Nephron (organoid): Measurements from ENCODE around the gene R3HDM2.

ENCODE experiments used
- H3K27ac Mint-ChIP-seq, 3 experiments: 2 replicates each; pipeline ENCODE4 v1.8.0; 2020; ENCODE audit warnings: mixed read lengths in 3 of 3, mild to moderate bottlenecking in 2 of 3, moderate library complexity in 1 of 3
- H3K27me3 Mint-ChIP-seq: 2 replicates; pipeline ENCODE4 v1.8.0; 2021; ENCODE audit warnings: low read depth, mild to moderate bottlenecking, moderate library complexity, mixed read lengths
- H3K36me3 Mint-ChIP-seq: 2 replicates; pipeline ENCODE4 v1.8.0; 2020; ENCODE audit warnings: low read depth, mixed read lengths
- H3K4me1 Mint-ChIP-seq: 2 replicates; pipeline ENCODE4 v1.8.0; 2020; ENCODE audit warnings: mixed read lengths
- H3K4me3 Mint-ChIP-seq, 3 experiments: 2 replicates each; pipeline ENCODE4 v1.8.0; 2020; ENCODE audit warnings: mild to moderate bottlenecking in 3 of 3, mixed read lengths in 3 of 3, moderate library complexity in 2 of 3
- H3K9me3 Mint-ChIP-seq: 2 replicates; pipeline ENCODE4 v1.8.0; 2020; ENCODE audit warnings: mixed read lengths
- TF ChIP-seq, protein P1 (sequence below), 3 experiments: fragments of 200-600 bp; sonication (generic); IDR thresholded peaks; one replicate each; pipeline ENCODE4 v1.5.0; 2021; ENCODE audit warnings: antibody characterized with exemption in 3 of 3; ENCODE audit not compliant: unreplicated experiment in 3 of 3

The R3HDM2 gene

DNA sequence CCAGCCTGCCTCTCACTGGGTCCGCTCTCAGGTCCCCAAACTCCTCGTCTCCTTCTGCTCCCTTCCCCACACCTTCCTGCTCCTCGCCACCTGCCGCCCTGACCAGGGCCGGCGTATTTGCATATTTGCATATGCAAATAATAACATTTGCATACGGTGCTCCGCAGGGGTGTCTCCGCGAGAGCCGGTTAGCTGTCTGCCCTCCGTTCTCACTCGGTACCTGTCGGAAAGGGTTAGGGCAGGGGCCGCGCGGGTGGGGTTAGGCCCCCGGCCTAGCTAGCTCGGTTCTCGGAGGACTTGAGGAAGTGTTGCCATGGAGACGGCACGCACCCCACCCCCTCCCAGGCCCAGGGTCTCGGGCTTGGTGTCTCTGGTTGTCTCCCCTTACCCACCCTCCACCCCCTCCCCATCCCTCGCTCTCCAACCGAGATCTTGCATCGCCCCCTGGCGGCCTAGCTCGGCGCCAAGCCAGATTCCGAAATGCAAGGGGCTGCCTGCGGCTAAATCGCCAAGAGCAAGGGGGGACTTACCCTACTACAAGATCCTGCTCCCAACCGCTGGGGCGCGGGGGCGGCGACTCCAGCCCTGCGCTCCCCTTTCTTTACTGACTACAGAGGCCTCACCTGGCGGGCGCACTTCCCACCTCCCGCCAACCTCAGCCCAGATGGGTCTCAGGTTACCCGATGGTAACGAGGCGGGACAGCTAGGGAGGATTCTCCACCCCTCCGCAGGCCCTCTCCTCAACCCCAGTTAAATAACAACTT, 188.0 kb downstream of the R3HDM2 start:
- Mint-ChIP-seq H3K9me3 (no peaks in the 10 kb centered on the region), H3K27ac (no peak overlapping the region), H3K4me3 (peak overlapping the region; percentile 79 to 80 (median 79)), H3K27me3 (peaks cover 73% of the 10 kb centered on the region), H3K4me1 (peaks cover 64% of the 10 kb centered on the region), H3K36me3 (peaks cover 3% of the 10 kb centered on the region)
- TF ChIP-seq, protein P1, sequence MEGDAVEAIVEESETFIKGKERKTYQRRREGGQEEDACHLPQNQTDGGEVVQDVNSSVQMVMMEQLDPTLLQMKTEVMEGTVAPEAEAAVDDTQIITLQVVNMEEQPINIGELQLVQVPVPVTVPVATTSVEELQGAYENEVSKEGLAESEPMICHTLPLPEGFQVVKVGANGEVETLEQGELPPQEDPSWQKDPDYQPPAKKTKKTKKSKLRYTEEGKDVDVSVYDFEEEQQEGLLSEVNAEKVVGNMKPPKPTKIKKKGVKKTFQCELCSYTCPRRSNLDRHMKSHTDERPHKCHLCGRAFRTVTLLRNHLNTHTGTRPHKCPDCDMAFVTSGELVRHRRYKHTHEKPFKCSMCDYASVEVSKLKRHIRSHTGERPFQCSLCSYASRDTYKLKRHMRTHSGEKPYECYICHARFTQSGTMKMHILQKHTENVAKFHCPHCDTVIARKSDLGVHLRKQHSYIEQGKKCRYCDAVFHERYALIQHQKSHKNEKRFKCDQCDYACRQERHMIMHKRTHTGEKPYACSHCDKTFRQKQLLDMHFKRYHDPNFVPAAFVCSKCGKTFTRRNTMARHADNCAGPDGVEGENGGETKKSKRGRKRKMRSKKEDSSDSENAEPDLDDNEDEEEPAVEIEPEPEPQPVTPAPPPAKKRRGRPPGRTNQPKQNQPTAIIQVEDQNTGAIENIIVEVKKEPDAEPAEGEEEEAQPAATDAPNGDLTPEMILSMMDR (IDR thresholded peaks at IDR 0.05; ENCODE audit: unreplicated experiment in 3 of 3) = peak; percentile 56 to 70 (median 61)

DNA sequence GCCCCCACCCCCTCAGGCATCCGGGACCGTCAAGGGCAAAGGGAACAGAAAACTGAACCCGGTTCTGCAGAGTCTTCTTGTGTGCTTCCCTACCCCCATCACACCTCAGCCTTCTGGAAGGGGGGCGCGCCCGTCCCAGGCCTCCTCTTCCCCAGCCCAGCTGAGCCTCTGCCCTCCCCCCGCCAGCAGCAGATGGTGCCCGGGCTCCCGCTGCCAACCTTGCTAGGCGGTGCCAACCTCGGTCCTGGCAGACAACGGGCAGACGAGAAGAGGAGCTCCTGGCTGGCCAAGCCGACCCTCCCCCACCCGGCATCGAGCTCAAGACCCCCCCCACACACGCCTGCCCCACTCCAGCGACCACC, 188.5 kb downstream of the R3HDM2 start:
- H3K4me3 Mint-ChIP-seq = peak overlapping the region; percentile 79 to 80 (median 79)
- H3K4me1 Mint-ChIP-seq = peaks cover 68% of the 10 kb centered on the region

DNA sequence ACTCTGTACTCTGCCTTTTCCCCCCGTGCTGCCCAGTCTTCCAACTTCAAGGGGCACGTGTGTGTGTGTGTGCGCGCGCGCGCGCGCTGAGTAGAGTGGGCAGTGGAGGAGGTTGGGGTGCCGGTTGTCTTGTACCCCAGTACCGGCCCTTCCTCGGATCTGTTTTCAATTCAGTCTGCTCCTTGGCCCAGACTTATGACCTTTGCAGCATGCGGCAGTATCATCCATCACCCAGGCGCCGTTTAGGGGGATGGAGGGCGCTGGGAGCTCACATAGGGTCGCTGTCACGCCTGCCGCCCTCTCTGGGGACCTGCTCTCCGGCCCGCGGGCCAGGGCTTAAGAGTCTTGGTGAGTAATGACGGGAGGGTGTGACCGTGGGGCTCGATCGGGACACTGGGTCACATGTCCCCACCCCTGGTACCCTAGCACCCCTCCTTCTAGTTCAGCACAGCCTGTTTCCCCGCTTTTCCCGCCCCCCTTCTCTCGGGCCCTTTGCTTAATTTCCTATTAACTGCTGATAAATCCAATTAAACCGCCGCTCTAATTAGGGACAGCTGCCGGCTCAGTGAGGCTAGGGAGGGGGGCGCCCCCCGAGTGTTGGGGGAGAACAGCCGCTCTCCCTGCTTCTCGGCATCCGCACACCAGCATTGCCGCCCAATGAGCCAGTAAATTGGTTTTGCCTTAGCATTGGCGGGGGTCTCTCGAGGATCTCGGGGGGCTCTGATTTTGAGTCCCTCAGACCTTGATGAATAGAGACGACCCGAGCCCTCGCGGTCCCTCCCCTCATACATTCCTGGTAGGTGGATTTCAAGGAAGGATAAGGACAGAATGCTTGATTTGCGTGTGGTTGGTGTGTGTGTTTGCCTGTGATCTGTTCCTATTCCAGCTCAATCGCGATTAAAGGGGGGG, 189.2 kb downstream of the R3HDM2 start:
- H3K27me3 Mint-ChIP-seq = peaks cover 85% of the 10 kb centered on the region
- TF ChIP-seq, protein P1 (IDR thresholded peaks at IDR 0.05; ENCODE audit: unreplicated experiment in 3 of 3) = no peak
- H3K36me3 Mint-ChIP-seq = peaks cover 2% of the 10 kb centered on the region
- H3K4me1 Mint-ChIP-seq = peaks cover 70% of the 10 kb centered on the region
- H3K4me3 Mint-ChIP-seq = peak overlapping the region; percentile 72 to 79 (median 79)
- H3K9me3 Mint-ChIP-seq = no peaks in the 10 kb centered on the region
- H3K27ac Mint-ChIP-seq = no peak overlapping the region

More for the DNA sequence above, 188.5 kb downstream of the R3HDM2 start:
- Mint-ChIP-seq H3K27me3 (peaks cover 78% of the 10 kb centered on the region), H3K9me3 (no peaks in the 10 kb centered on the region), H3K36me3 (peaks cover 3% of the 10 kb centered on the region), H3K27ac (no peak overlapping the region)
- TF ChIP-seq, protein P1 (IDR thresholded peaks at IDR 0.05; ENCODE audit: unreplicated experiment in 3 of 3) = no peak

DNA sequence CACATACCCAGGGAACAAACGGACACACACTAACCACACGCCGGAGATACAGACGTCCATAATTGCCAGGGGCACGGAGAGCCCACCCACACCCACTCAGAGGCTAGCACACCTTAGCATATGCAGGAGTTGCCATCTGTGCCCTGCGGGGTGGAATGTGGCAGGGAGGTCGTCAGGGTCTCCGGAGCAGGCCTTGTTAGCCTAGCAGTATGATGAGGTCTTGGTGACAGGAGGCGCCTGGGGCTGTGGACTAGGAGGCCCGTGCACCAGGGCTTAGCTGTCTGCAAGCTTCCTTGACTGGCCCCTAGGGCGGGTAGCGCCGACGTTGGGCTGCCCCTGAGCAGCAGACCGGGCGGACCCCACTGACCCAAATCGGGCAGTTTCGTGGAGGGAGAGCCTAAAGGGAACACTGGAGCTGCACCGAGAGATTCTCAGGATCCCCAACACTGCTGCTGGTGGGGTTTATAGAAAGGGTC, 189.9 kb downstream of the R3HDM2 start:
- TF ChIP-seq, protein P1 (IDR thresholded peaks at IDR 0.05; ENCODE audit: unreplicated experiment in 3 of 3) = no peak
- Mint-ChIP-seq H3K27ac (no peak overlapping the region), H3K9me3 (no peaks in the 10 kb centered on the region), H3K27me3 (peaks cover 92% of the 10 kb centered on the region), H3K36me3 (no peaks in the 10 kb centered on the region), H3K4me3 (peak overlapping the region; percentile 72 to 79 (median 75)), H3K4me1 (peaks cover 68% of the 10 kb centered on the region)

DNA sequence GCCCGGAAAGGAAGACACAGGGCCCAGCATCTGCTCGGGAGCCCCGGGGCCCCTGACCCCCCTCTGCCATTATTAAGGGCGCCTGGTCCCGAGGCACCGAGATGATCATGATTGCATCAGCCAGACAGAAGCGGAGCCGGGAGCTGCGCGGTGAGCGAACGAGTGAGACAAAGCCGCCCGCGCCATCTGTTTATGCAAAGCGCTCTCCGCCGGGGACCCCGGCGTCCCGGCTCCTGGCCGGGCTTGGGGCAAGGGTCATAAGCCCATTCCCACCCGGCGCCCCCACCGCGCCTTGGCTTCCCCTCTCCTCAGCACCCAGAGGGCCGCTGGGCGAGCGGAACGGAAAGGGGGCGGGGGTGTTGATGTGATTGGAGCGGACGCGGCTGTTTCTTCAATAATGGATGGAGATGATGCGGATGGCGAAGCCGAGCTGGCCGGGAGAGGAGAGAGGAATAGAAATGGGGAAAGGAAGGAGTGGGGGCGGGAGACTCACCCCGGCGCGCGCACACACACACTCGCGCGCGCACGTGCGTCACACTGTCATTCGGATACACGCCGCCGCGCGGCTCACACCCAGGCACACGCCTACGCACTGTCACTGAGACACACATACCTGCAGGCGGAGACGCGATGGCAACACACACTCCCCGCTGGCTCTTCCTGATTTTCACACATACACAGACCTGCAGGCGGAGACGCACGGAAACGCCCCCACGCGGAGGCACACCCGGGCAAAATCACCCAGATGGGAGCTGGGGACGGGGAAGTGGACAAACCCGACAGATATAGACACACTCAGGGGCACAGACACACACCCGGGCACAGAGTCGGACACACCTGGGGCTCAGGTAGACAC, 190.5 kb downstream of the R3HDM2 start:
- Mint-ChIP-seq H3K4me3 (peak overlapping the region; percentile 75 to 79 (median 79)), H3K4me1 (peaks cover 71% of the 10 kb centered on the region), H3K36me3 (no peaks in the 10 kb centered on the region), H3K27ac (peak overlapping the region in 1 of 3 experiments; percentile 43), H3K27me3 (peaks cover 99% of the 10 kb centered on the region), H3K9me3 (no peaks in the 10 kb centered on the region)
- TF ChIP-seq, protein P1 (IDR thresholded peaks at IDR 0.05; ENCODE audit: unreplicated experiment in 3 of 3) = no peak
